ENCODE measurements around the gene VPS16. TPM values are rescaled to one million over a fixed set of nuclear protein-coding genes. Genes with fewer than 3 reads are reported as not detected.

Gene VPS16
- total RNA-seq, 1 donor from 2014 or later, result 35.8 TPM

Other genes starting within 250 kb of the VPS16 start
- 84.9 TPM for gene NOP56, start 188.1 kb upstream of the VPS16 start, total RNA-seq
- gene IDH3B, start 176.5 kb upstream of the VPS16 start, total RNA-seq, result 64.7 TPM
- gene EBF4, start 148.0 kb upstream of the VPS16 start, total RNA-seq, result 15.3 TPM
- 10.2 TPM for gene CPXM1, start 40.1 kb upstream of the VPS16 start, total RNA-seq
- not detected for gene C20orf141, start 25.8 kb upstream of the VPS16 start, total RNA-seq
- not detected for gene TMEM239, start 24.4 kb upstream of the VPS16 start, total RNA-seq
- gene PCED1A, start 90 bp upstream of the VPS16 start, total RNA-seq, result 43.5 TPM
- 63.3 TPM for gene PTPRA, start 32.7 kb downstream of the VPS16 start, total RNA-seq
- gene GNRH2, start 202.9 kb downstream of the VPS16 start, total RNA-seq, result not detected
- gene MRPS26, start 205.3 kb downstream of the VPS16 start, total RNA-seq, result 31.0 TPM
- gene OXT, start 230.9 kb downstream of the VPS16 start, total RNA-seq, result not detected
- gene AVP, start 244.0 kb downstream of the VPS16 start, total RNA-seq, result not detected

All from lower lobe of right lung (tissue), 1 donor.